ENCODE data around the gene MCRS1. TPM values are rescaled to one million over a fixed set of nuclear protein-coding genes. Genes with fewer than 3 reads are reported as not detected.

MCRS1 gene
- total and polyA plus RNA-seq, 10 of the 15 experiments (the other 5 are each of a cell fraction or from before 2014, with no cell fraction given) = 34.3 to 82.8 (median 57.6) TPM

DNA sequence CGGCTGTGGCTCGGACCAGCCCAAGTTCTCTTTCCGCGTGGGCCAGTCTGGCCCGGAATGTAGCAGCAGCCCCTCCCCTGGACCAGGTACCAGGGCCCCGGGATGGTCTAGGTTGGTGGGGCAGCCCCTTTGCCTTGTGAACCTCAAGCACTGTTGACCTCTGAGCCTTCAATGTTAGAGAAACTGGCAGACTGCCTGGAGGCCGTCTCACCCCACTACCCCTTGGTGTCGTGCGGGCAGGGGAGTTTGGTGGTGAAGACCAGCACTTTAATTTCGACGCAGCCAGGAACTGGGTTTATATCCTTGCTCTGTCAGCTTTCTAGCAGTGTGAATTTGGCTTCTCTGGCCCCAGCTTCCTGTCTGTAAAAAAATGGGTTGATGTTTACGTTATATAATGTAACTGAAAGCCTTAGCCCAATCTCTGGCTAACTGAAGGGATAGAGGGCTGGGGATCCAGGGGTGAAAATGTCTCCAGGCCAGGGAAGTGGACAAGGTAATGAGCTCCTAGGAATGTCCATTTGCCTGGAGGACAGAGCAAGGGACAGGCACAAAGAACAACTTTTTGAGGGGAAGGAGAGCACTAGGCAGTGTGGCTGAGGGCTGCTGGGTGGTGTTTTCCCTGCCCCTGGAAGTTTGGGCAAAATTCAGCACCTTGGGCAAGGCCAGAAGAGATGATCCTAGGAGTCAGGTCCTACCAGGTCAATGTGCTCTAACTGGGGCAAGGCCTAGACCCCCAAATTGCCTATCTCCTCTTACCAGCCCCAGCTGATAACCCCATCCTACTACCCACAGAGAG, 11.4 kb downstream of the MCRS1 start:
- RAD21 ChIA-PET (ENCODE audit: unreplicated experiment) = no interaction called here
- CTCF ChIA-PET = interaction anchor here (6.5 kb wide), 1 partner anchor 198 kb away, joined by 67 read pairs; no protein-coding TSS in a partner anchor
- no peak overlapping the region for H3K4me3 ChIP-seq
- POLR2A ChIA-PET = no interaction called here
- H3K4me1 ChIP-seq (ENCODE audit: control insufficient read depth, insufficient read depth, low read length) = no peaks in the 10 kb centered on the region
- H3K27ac ChIP-seq (ENCODE audit: control insufficient read depth, insufficient read depth) = no peak overlapping the region
- no peaks in the 10 kb centered on the region for H3K9me3 ChIP-seq (replicated peaks; ENCODE audit: control insufficient read depth, insufficient read depth, low read length)
- no peak for FAIRE-seq
- BruUV-seq (replicated peaks) = no TSS peak
- peaks cover 12 to 21% of the 10 kb centered on the region in 2 experiments for H3K36me3 ChIP-seq (ENCODE audit: control insufficient read depth in 2 of 2, insufficient read depth in 2 of 2, low read length in 1 of 2)
- H4K20me1 ChIP-seq (ENCODE audit: control insufficient read depth, insufficient read depth) = no peaks in the 10 kb centered on the region
- H3K9ac ChIP-seq (ENCODE audit: control insufficient read depth, insufficient read depth, low read length) = no peak overlapping the region
- in situ Hi-C loops (cut with MboI) = no loop called here
- SMC1A ChIA-PET (ENCODE audit: uncharacterized antibody, unreplicated experiment) = interaction anchor here (0.6 to 1.2 kb wide), 2 partner anchors 196 to 198 kb away, joined by 3 read pairs; no protein-coding TSS in a partner anchor
- no peak for DNase-seq (ENCODE audit: low read depth, low spot score)
- WGBS (ENCODE audit: insufficient coverage, insufficient replicate concordance, low lambda C conversion rate, missing lambda C conversion rate) = 91% methylated on average over 12 of the region's 12 CpGs
- H3K79me2 ChIP-seq (ENCODE audit: control insufficient read depth, insufficient read depth, low read length) = no peaks in the 10 kb centered on the region
- ATAC-seq = no peak
- no peak overlapping the region for H2AFZ ChIP-seq (ENCODE audit: control insufficient read depth, low read depth, low read length)
- H3K4me2 ChIP-seq (ENCODE audit: control insufficient read depth, insufficient read depth) = no peak overlapping the region
- peaks cover 0 to 2% of the 10 kb centered on the region in 2 experiments; a peak in 1 of 4 replicates for H3K27me3 ChIP-seq (replicated peaks in 1 of 2; ENCODE audit: control insufficient read depth in 2 of 2, insufficient read depth in 2 of 2, low read length in 1 of 2)
- intact Hi-C loops (cut with micrococcal nuclease; ENCODE audit: unreplicated experiment) = no loop called here
- TF ChIP-seq MEF2B (IDR thresholded peaks at IDR 0.05; ENCODE audit: partially characterized antibody, poor library complexity, severe bottlenecking) = no peak
- no peak for TF ChIP-seq TBL1XR1 (IDR thresholded peaks at IDR 0.05; ENCODE audit: low read depth, low read length)
- TF ChIP-seq SIN3A (IDR thresholded peaks at IDR 0.05; ENCODE audit: low read depth, low read length) = no peak
- TF ChIP-seq, protein P1, sequence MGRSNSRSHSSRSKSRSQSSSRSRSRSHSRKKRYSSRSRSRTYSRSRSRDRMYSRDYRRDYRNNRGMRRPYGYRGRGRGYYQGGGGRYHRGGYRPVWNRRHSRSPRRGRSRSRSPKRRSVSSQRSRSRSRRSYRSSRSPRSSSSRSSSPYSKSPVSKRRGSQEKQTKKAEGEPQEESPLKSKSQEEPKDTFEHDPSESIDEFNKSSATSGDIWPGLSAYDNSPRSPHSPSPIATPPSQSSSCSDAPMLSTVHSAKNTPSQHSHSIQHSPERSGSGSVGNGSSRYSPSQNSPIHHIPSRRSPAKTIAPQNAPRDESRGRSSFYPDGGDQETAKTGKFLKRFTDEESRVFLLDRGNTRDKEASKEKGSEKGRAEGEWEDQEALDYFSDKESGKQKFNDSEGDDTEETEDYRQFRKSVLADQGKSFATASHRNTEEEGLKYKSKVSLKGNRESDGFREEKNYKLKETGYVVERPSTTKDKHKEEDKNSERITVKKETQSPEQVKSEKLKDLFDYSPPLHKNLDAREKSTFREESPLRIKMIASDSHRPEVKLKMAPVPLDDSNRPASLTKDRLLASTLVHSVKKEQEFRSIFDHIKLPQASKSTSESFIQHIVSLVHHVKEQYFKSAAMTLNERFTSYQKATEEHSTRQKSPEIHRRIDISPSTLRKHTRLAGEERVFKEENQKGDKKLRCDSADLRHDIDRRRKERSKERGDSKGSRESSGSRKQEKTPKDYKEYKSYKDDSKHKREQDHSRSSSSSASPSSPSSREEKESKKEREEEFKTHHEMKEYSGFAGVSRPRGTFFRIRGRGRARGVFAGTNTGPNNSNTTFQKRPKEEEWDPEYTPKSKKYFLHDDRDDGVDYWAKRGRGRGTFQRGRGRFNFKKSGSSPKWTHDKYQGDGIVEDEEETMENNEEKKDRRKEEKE (IDR thresholded peaks at IDR 0.05) = no peak
- TF ChIP-seq KAT2A (conservative IDR thresholded peaks at IDR 0.05; ENCODE audit: control insufficient read depth, low read depth, low read length) = no peak
- no peak for TF ChIP-seq SREBF1 (IDR thresholded peaks at IDR 0.05; ENCODE audit: low read length)
- no peak for TF ChIP-seq NR2C2 (IDR thresholded peaks at IDR 0.05; ENCODE audit: borderline replicate concordance, control insufficient read depth, insufficient read length, low read depth)
- TF ChIP-seq, protein P2, sequence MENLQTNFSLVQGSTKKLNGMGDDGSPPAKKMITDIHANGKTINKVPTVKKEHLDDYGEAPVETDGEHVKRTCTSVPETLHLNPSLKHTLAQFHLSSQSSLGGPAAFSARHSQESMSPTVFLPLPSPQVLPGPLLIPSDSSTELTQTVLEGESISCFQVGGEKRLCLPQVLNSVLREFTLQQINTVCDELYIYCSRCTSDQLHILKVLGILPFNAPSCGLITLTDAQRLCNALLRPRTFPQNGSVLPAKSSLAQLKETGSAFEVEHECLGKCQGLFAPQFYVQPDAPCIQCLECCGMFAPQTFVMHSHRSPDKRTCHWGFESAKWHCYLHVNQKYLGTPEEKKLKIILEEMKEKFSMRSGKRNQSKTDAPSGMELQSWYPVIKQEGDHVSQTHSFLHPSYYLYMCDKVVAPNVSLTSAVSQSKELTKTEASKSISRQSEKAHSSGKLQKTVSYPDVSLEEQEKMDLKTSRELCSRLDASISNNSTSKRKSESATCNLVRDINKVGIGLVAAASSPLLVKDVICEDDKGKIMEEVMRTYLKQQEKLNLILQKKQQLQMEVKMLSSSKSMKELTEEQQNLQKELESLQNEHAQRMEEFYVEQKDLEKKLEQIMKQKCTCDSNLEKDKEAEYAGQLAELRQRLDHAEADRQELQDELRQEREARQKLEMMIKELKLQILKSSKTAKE (IDR thresholded peaks at IDR 0.05; ENCODE audit: low read depth, poor library complexity, severe bottlenecking) = no peak
- TF ChIP-seq NFYB (IDR thresholded peaks at IDR 0.05; ENCODE audit: insufficient read depth, low read depth, low read length) = no peak
- TF ChIP-seq, protein P3, sequence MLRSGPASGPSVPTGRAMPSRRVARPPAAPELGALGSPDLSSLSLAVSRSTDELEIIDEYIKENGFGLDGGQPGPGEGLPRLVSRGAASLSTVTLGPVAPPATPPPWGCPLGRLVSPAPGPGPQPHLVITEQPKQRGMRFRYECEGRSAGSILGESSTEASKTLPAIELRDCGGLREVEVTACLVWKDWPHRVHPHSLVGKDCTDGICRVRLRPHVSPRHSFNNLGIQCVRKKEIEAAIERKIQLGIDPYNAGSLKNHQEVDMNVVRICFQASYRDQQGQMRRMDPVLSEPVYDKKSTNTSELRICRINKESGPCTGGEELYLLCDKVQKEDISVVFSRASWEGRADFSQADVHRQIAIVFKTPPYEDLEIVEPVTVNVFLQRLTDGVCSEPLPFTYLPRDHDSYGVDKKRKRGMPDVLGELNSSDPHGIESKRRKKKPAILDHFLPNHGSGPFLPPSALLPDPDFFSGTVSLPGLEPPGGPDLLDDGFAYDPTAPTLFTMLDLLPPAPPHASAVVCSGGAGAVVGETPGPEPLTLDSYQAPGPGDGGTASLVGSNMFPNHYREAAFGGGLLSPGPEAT (IDR thresholded peaks at IDR 0.05; ENCODE audit: low read depth) = no peak
- no peak for TF ChIP-seq IRF4 (IDR thresholded peaks at IDR 0.05; ENCODE audit: low read depth, low read length)
- TF ChIP-seq, protein P4, sequence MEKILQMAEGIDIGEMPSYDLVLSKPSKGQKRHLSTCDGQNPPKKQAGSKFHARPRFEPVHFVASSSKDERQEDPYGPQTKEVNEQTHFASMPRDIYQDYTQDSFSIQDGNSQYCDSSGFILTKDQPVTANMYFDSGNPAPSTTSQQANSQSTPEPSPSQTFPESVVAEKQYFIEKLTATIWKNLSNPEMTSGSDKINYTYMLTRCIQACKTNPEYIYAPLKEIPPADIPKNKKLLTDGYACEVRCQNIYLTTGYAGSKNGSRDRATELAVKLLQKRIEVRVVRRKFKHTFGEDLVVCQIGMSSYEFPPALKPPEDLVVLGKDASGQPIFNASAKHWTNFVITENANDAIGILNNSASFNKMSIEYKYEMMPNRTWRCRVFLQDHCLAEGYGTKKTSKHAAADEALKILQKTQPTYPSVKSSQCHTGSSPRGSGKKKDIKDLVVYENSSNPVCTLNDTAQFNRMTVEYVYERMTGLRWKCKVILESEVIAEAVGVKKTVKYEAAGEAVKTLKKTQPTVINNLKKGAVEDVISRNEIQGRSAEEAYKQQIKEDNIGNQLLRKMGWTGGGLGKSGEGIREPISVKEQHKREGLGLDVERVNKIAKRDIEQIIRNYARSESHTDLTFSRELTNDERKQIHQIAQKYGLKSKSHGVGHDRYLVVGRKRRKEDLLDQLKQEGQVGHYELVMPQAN (conservative IDR thresholded peaks at IDR 0.05) = no peak
- no peak for TF ChIP-seq EED (IDR thresholded peaks at IDR 0.05; ENCODE audit: low read depth)

Measured in GM12878 (cell line).